ENCODE results near the gene GIT2.

GRCh38 chr12:109966546-109966945 is 29.6 kb downstream of the GIT2 start:
- TF ChIP-seq POLR2A (IDR thresholded peaks at IDR 0.05; ENCODE audit: low read length) (no peak), GATA1 (IDR thresholded peaks at IDR 0.05; ENCODE audit: low read depth, low read length) (no peak)

Data from erythroblast (primary cell).